Mucosa of rectum (tissue), 2 donors: ENCODE measurements around the gene ANKRD44.

Source experiments
- H3K27ac ChIP-seq, 2 donors: one replicate each; pipeline ENCODE4 v1.7.0; 2013; ENCODE audit warnings: inconsistent platforms in 2 of 2, low read depth in 2 of 2, low read length in 2 of 2
- H3K27me3 ChIP-seq, 2 donors: one replicate each; pipeline ENCODE4 v1.7.0; 2013; ENCODE audit warnings: low read length in 2 of 2; ENCODE audit not compliant: control insufficient read depth in 2 of 2, insufficient read depth in 2 of 2
- H3K36me3 ChIP-seq, 2 donors: one replicate each; pipeline ENCODE4 v1.7.0; 2013; ENCODE audit warnings: low read length in 2 of 2; ENCODE audit not compliant: control insufficient read depth in 2 of 2, insufficient read depth in 2 of 2
- H3K4me1 ChIP-seq, 2 donors: one replicate each; pipeline ENCODE4 v1.7.0; 2013; ENCODE audit warnings: low read length in 2 of 2, mild to moderate bottlenecking in 1 of 2; ENCODE audit not compliant: control insufficient read depth in 2 of 2, insufficient read depth in 2 of 2
- H3K4me3 ChIP-seq, 2 donors: one replicate each; pipeline ENCODE4 v1.7.0; 2013; ENCODE audit warnings: low read length in 2 of 2
- H3K9ac ChIP-seq, 2 donors: one replicate each; pipeline ENCODE4 v1.7.0; 2013; ENCODE audit warnings: low read length in 2 of 2, low read depth in 1 of 2, mild to moderate bottlenecking in 1 of 2
- H3K9me3 ChIP-seq, 2 donors: one replicate each; pipeline ENCODE4 v1.7.0; 2013; ENCODE audit warnings: low read length in 2 of 2; ENCODE audit not compliant: control insufficient read depth in 2 of 2
- donor health status: healthy.
- donor health status: Normal muscosa, but diverticular disease.

ANKRD44 gene

GRCh38 chr2:197251576-197251975 is 59.0 kb downstream of the ANKRD44 start:
- Histone ChIP-seq H3K4me1 (peaks cover 5 to 9% of the 10 kb centered on the region in 2 donors), H3K9me3 (no peaks in the 10 kb centered on the region), H3K4me3 (no peak overlapping the region), H3K9ac (no peak overlapping the region), H3K27ac (no peak overlapping the region), H3K27me3 (no peaks in the 10 kb centered on the region), H3K36me3 (no peaks in the 10 kb centered on the region)

GRCh38 chr2:197251163-197251562 is 59.4 kb downstream of the ANKRD44 start:
- no peak overlapping the region for H3K4me3 ChIP-seq
- H3K27me3 ChIP-seq, result no peaks in the 10 kb centered on the region
- no peak overlapping the region for H3K9ac ChIP-seq
- no peaks in the 10 kb centered on the region for H3K36me3 ChIP-seq
- peaks cover 5 to 9% of the 10 kb centered on the region in 2 donors for H3K4me1 ChIP-seq
- no peak overlapping the region for H3K27ac ChIP-seq
- H3K9me3 ChIP-seq, result no peaks in the 10 kb centered on the region

GRCh38 chr2:197250084-197250397 is 60.5 kb downstream of the ANKRD44 start:
- H3K4me3 ChIP-seq, result no peak overlapping the region
- no peaks in the 10 kb centered on the region for H3K27me3 ChIP-seq
- H3K4me1 ChIP-seq, result peaks cover 4 to 6% of the 10 kb centered on the region in 2 donors
- H3K9me3 ChIP-seq, result no peaks in the 10 kb centered on the region
- H3K36me3 ChIP-seq, result no peaks in the 10 kb centered on the region
- no peak overlapping the region for H3K27ac ChIP-seq
- no peak overlapping the region for H3K9ac ChIP-seq

- Histone ChIP-seq H3K4me1 (peaks cover 0 to 3% of the 10 kb centered on the region in 2 donors), H3K27me3 (no peaks in the 10 kb centered on the region), H3K9ac (no peak overlapping the region), H3K4me3 (no peak overlapping the region), H3K36me3 (no peaks in the 10 kb centered on the region), H3K27ac (no peak overlapping the region), H3K9me3 (no peaks in the 10 kb centered on the region)
Observed at GRCh38 chr2:197249381-197250083, 61.0 kb downstream of the ANKRD44 start.

GRCh38 chr2:197248623-197249022 is 62.0 kb downstream of the ANKRD44 start:
- no peak overlapping the region for H3K9ac ChIP-seq
- H3K27ac ChIP-seq, result no peak overlapping the region
- no peaks in the 10 kb centered on the region for H3K36me3 ChIP-seq
- no peaks in the 10 kb centered on the region for H3K9me3 ChIP-seq
- no peak overlapping the region for H3K4me3 ChIP-seq
- peaks cover 0 to 3% of the 10 kb centered on the region in 2 donors for H3K4me1 ChIP-seq
- H3K27me3 ChIP-seq, result no peaks in the 10 kb centered on the region

- H3K27me3 ChIP-seq, result no peaks in the 10 kb centered on the region
- H3K36me3 ChIP-seq, result no peaks in the 10 kb centered on the region
- H3K4me1 ChIP-seq, result peaks cover 0 to 3% of the 10 kb centered on the region in 2 donors
- H3K27ac ChIP-seq, result no peak overlapping the region
- no peaks in the 10 kb centered on the region for H3K9me3 ChIP-seq
- H3K4me3 ChIP-seq, result no peak overlapping the region
- H3K9ac ChIP-seq, result no peak overlapping the region
Observed at GRCh38 chr2:197248001-197248401, 62.6 kb downstream of the ANKRD44 start.

- Histone ChIP-seq H3K27ac (no peak overlapping the region), H3K4me1 (peaks cover 0 to 3% of the 10 kb centered on the region in 2 donors), H3K4me3 (no peak overlapping the region), H3K36me3 (no peaks in the 10 kb centered on the region), H3K9ac (no peak overlapping the region), H3K27me3 (no peaks in the 10 kb centered on the region), H3K9me3 (no peaks in the 10 kb centered on the region)
Observed at GRCh38 chr2:197247083-197247482, 63.5 kb downstream of the ANKRD44 start.

- no peaks in the 10 kb centered on the region for H3K36me3 ChIP-seq
- no peak overlapping the region for H3K27ac ChIP-seq
- no peaks in the 10 kb centered on the region for H3K9me3 ChIP-seq
- peaks cover 0 to 3% of the 10 kb centered on the region in 2 donors for H3K4me1 ChIP-seq
- H3K27me3 ChIP-seq, result no peaks in the 10 kb centered on the region
- no peak overlapping the region for H3K4me3 ChIP-seq
- H3K9ac ChIP-seq, result no peak overlapping the region
Observed at GRCh38 chr2:197245829-197246804, 64.5 kb downstream of the ANKRD44 start.

- H3K36me3 ChIP-seq, result no peaks in the 10 kb centered on the region
- no peaks in the 10 kb centered on the region for H3K9me3 ChIP-seq
- no peak overlapping the region for H3K9ac ChIP-seq
- no peak overlapping the region for H3K4me3 ChIP-seq
- no peak overlapping the region for H3K27ac ChIP-seq
- no peaks in the 10 kb centered on the region for H3K27me3 ChIP-seq
- peaks cover 0 to 2% of the 10 kb centered on the region in 2 donors for H3K4me1 ChIP-seq
Observed at GRCh38 chr2:197244349-197244748, 66.2 kb downstream of the ANKRD44 start.

- no peak overlapping the region for H3K4me3 ChIP-seq
- H3K27me3 ChIP-seq, result no peaks in the 10 kb centered on the region
- H3K4me1 ChIP-seq, result peaks cover 0 to 2% of the 10 kb centered on the region in 2 donors
- H3K9ac ChIP-seq, result no peak overlapping the region
- H3K27ac ChIP-seq, result no peak overlapping the region
- H3K36me3 ChIP-seq, result no peaks in the 10 kb centered on the region
- H3K9me3 ChIP-seq, result no peaks in the 10 kb centered on the region
Observed at GRCh38 chr2:197242719-197243118, 67.9 kb downstream of the ANKRD44 start.
